ENCODE results near the gene CTNNBIP1. TPM values are rescaled to one million over a fixed set of nuclear protein-coding genes. Genes with fewer than 3 reads are reported as not detected.

Gene CTNNBIP1
- total and polyA plus RNA-seq, 7 donors: 9.2 to 20.3 (median 18.2) TPM

DNA sequence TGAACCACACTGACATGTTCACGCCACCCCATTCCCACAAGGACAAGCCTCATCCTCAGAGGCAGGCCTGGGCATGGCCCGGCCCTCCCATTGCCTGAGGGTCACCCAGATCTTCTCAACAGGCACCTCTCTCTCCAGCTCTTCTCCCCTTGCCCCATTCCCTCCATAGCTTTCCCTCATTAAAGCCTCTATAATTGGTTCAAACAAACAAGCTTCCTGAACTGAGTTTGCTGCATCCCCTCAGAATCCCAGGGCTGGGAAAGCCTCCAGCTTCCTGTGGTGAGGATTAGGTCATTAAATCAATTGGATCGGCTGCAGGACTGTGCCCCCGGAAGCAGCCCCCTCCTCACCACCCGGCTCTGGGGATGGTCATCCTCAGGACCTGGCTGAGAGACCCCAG, 18.9 kb downstream of the CTNNBIP1 start:
- peak overlapping the region in 3 of 4 donors; percentile 62 to 69 (median 68) for H3K27ac ChIP-seq

DNA sequence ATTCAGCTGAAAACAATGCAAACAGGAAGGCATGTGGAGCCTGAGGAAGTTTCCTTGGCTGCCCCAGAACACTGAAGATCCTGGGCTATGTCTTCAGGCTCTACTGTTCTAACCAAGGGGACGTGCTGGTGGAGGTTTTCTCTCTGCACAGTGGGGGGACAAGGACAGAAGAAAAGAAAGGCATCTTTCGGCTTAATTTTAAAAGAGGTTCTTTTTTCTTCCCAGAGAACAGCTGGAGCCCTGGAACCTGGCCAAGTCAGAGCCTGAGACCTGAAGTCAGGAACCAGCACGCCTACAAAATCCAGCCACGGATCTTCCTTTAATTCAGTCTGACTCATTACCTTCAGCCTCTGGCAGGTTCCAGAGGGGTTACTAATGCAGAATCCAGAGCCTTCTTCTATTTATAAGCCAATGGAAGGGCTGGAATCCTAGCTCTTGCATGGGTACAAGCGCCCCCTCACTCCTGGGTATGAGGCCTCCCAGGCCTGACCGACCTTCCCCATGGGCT, 19.8 kb downstream of the CTNNBIP1 start:
- no peak for TF ChIP-seq EP300 (IDR thresholded peaks at IDR 0.05)
- TF ChIP-seq POLR2A (IDR thresholded peaks at IDR 0.05): no peak
- TF ChIP-seq POLR2AphosphoS5 (IDR thresholded peaks at IDR 0.05): no peak
- Histone ChIP-seq H3K9me3 (no peaks in the 10 kb centered on the region), H3K4me3 (no peak overlapping the region), H3K36me3 (no peaks in the 10 kb centered on the region), H3K4me1 (peaks cover 0 to 26% (median 20%) of the 10 kb centered on the region in 4 donors), H3K27me3 (no peaks in the 10 kb centered on the region), H3K27ac (peak overlapping the region; percentile 51 to 69 (median 65))
- peak; percentile 85 for DNase-seq
- WGBS, 2 donors: 51 to 69% methylated on average over 6 of the region's 6 CpGs
- intact Hi-C loops (cut with DNase I): no loop called here

More for the DNA sequence above, 18.9 kb downstream of the CTNNBIP1 start:
- no peaks in the 10 kb centered on the region for H3K36me3 ChIP-seq
- TF ChIP-seq POLR2AphosphoS5 (IDR thresholded peaks at IDR 0.05) (no peak), EP300 (IDR thresholded peaks at IDR 0.05) (no peak), POLR2A (IDR thresholded peaks at IDR 0.05) (no peak)
- TF ChIP-seq, protein P1, sequence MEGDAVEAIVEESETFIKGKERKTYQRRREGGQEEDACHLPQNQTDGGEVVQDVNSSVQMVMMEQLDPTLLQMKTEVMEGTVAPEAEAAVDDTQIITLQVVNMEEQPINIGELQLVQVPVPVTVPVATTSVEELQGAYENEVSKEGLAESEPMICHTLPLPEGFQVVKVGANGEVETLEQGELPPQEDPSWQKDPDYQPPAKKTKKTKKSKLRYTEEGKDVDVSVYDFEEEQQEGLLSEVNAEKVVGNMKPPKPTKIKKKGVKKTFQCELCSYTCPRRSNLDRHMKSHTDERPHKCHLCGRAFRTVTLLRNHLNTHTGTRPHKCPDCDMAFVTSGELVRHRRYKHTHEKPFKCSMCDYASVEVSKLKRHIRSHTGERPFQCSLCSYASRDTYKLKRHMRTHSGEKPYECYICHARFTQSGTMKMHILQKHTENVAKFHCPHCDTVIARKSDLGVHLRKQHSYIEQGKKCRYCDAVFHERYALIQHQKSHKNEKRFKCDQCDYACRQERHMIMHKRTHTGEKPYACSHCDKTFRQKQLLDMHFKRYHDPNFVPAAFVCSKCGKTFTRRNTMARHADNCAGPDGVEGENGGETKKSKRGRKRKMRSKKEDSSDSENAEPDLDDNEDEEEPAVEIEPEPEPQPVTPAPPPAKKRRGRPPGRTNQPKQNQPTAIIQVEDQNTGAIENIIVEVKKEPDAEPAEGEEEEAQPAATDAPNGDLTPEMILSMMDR (IDR thresholded peaks at IDR 0.05): no peak
- no peak overlapping the region for H3K4me3 ChIP-seq
- intact Hi-C loops (cut with DNase I): no loop called here
- H3K4me1 ChIP-seq: peaks cover 0 to 26% (median 20%) of the 10 kb centered on the region in 4 donors
- no peaks in the 10 kb centered on the region for H3K9me3 ChIP-seq
- WGBS, 2 donors: 73 to 87% methylated on average over 5 of the region's 5 CpGs
- no peak for DNase-seq
- H3K27me3 ChIP-seq: no peaks in the 10 kb centered on the region

DNA sequence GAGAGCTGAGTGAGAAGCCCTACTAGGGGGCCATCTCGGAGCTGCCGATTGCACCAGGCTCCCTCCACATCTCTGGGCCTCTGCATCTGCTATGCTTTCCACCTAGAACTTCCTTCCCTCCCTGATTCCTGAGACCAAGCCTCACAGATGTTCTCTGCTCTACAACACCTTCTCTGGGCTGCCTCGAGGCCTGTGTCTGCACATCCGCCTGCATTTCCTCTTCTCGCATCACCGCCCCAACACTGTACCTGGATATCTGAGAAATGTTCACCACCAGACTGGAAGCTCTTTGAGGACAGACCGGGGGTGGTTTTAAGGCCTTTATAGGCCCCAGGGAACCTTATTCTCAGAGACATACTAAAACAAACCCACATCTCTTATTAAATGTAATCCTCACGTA, 20.7 kb downstream of the CTNNBIP1 start:
- no peaks in the 10 kb centered on the region for H3K27me3 ChIP-seq
- TF ChIP-seq, protein P1 (IDR thresholded peaks at IDR 0.05): no peak
- TF ChIP-seq POLR2AphosphoS5 (IDR thresholded peaks at IDR 0.05) (no peak), EP300 (IDR thresholded peaks at IDR 0.05) (no peak), POLR2A (IDR thresholded peaks at IDR 0.05) (no peak)
- no peak for DNase-seq
- no peaks in the 10 kb centered on the region for H3K36me3 ChIP-seq
- H3K27ac ChIP-seq: peak overlapping the region in 3 of 4 donors; percentile 51 to 69 (median 68)
- no peaks in the 10 kb centered on the region for H3K9me3 ChIP-seq
- intact Hi-C loops (cut with DNase I): no loop called here
- H3K4me3 ChIP-seq: no peak overlapping the region
- peaks cover 0 to 26% (median 20%) of the 10 kb centered on the region in 4 donors for H3K4me1 ChIP-seq
- WGBS, 2 donors: 75 to 93% methylated on average over 8 of the region's 8 CpGs

DNA sequence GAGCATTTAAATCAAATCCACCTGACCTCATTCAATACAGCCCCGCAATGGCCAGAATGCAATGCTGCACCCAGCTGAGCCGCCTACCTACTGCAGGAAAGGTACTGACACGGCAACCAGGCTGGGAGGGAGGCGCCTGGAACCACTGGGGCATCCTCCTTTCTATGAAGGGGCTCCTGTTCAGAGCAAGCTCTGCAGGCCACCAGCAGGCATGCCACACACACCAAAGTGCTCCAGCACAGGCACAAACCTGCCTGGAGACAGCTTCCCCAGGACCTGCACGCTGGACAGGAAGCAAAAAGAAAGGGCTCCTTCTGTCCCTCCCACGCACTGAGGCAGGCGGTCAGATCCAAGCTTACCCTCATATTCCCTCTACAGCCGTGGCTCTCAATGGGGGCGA, 21.2 kb downstream of the CTNNBIP1 start:
- intact Hi-C loops (cut with DNase I): no loop called here
- Histone ChIP-seq H3K27me3 (no peaks in the 10 kb centered on the region), H3K27ac (peak overlapping the region in 1 of 4 donors; percentile 68), H3K36me3 (no peaks in the 10 kb centered on the region), H3K4me3 (no peak overlapping the region), H3K4me1 (peaks cover 0 to 26% (median 20%) of the 10 kb centered on the region in 4 donors), H3K9me3 (no peaks in the 10 kb centered on the region)
- 92% methylated on average over 9 of the region's 9 CpGs for WGBS, 2 donors
- DNase-seq: no peak
- no peak for TF ChIP-seq POLR2AphosphoS5 (IDR thresholded peaks at IDR 0.05)
- TF ChIP-seq, protein P1 (IDR thresholded peaks at IDR 0.05): no peak
- no peak for TF ChIP-seq POLR2A (IDR thresholded peaks at IDR 0.05)
- TF ChIP-seq EP300 (IDR thresholded peaks at IDR 0.05): no peak

DNA sequence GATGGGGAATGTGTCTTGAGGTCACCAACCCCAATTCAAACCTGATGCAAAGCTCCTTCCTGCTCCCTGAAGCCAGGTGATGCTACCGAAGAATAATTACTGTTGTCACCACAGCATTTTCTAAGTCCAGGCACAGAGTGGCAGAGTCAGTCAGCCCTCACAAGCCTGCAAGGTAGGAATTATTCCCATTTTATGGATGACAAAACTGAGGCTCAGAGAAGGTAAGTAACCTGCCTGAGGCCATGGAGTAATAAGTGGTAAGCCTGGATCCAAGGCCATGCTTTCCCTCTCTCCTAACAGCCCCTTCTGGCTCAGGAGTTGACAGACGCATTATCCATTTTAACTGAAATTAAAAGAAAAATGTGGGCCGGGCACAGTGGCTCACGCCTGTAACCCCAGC, 23.0 kb downstream of the CTNNBIP1 start:
- DNase-seq: no peak
- TF ChIP-seq, protein P1 (IDR thresholded peaks at IDR 0.05): no peak
- TF ChIP-seq EP300 (IDR thresholded peaks at IDR 0.05) (no peak), POLR2AphosphoS5 (IDR thresholded peaks at IDR 0.05) (no peak), POLR2A (IDR thresholded peaks at IDR 0.05) (no peak)
- H3K4me1 ChIP-seq: peaks cover 0 to 26% (median 20%) of the 10 kb centered on the region in 4 donors

More for the DNA sequence above, 23.0 kb downstream of the CTNNBIP1 start:
- Histone ChIP-seq H3K4me3 (no peak overlapping the region), H3K27ac (no peak overlapping the region), H3K9me3 (no peaks in the 10 kb centered on the region), H3K27me3 (no peaks in the 10 kb centered on the region), H3K36me3 (peaks cover 0 to 14% (median 4%) of the 10 kb centered on the region in 4 donors)
- intact Hi-C loops (cut with DNase I): no loop called here
- WGBS, 2 donors: 96% methylated on average over 4 of the region's 4 CpGs

Data from sigmoid colon (tissue), 7 donors.